NCI-H1105 (cell line): ENCODE measurements around the gene SRD5A3.

Source experiments
- DNase-seq: peaks from one replicate; lab custom pipeline; 2025; lab: John Stamatoyannopoulos, UW

Gene SRD5A3

GRCh38 chr4:55345980-55346850 is at the start of gene SRD5A3:
TSS of gene SRD5A3 (plus strand) at chr4:55346242. CDS start at chr4:55346337, 95 bp downstream.
- peak; percentile 38 for DNase-seq

GRCh38 chr4:55297346-55297745 is 48.7 kb upstream of the SRD5A3 start:
- DNase-seq: no peak

- DNase-seq: no peak
Measured at GRCh38 chr4:55303760-55304165, 42.3 kb upstream of the SRD5A3 start.

- DNase-seq: no peak
Measured at GRCh38 chr4:55304303-55304702, 41.7 kb upstream of the SRD5A3 start.

- DNase-seq: no peak
Measured at GRCh38 chr4:55308071-55308470, 38.0 kb upstream of the SRD5A3 start.

- DNase-seq: no peak
Measured at GRCh38 chr4:55311792-55312488, 34.1 kb upstream of the SRD5A3 start.

GRCh38 chr4:55312489-55313101 is 33.4 kb upstream of the SRD5A3 start:
- DNase-seq: no peak

GRCh38 chr4:55314141-55314820 is 31.8 kb upstream of the SRD5A3 start:
- DNase-seq: no peak

GRCh38 chr4:55318175-55319129 is 27.6 kb upstream of the SRD5A3 start:
- no peak for DNase-seq

GRCh38 chr4:55321707-55322264 is 24.3 kb upstream of the SRD5A3 start:
- peak; percentile 32 for DNase-seq

- no peak for DNase-seq
Measured at GRCh38 chr4:55323375-55323774, 22.7 kb upstream of the SRD5A3 start.

- no peak for DNase-seq
Measured at GRCh38 chr4:55326629-55327028, 19.4 kb upstream of the SRD5A3 start.

- DNase-seq: no peak
Measured at GRCh38 chr4:55329012-55329411, 17.0 kb upstream of the SRD5A3 start.

- DNase-seq: no peak
Measured at GRCh38 chr4:55330241-55330640, 15.8 kb upstream of the SRD5A3 start.

GRCh38 chr4:55336138-55337034 is 9.7 kb upstream of the SRD5A3 start:
- DNase-seq: no peak

GRCh38 chr4:55337944-55338343 is 8.1 kb upstream of the SRD5A3 start:
- DNase-seq: no peak

- DNase-seq: no peak
Measured at GRCh38 chr4:55338486-55338885, 7.6 kb upstream of the SRD5A3 start.

- no peak for DNase-seq
Measured at GRCh38 chr4:55340266-55340665, 5.8 kb upstream of the SRD5A3 start.

- no peak for DNase-seq
Measured at GRCh38 chr4:55343887-55344286, 2.2 kb upstream of the SRD5A3 start.

- no peak for DNase-seq
Measured at GRCh38 chr4:55345054-55345453, 988 bp upstream of the SRD5A3 start.
